Astrocyte of the spinal cord (primary cell): ENCODE measurements around the gene FAM107A.

Experiments used
- DNase-seq: peaks from one replicate; pipeline ENCODE4 v3.0.0; 2011; ENCODE audit warnings: low read depth, low spot score
- H3K4me3 ChIP-seq: 2 replicates; pipeline ENCODE4 v1.5.1; 2011; ENCODE audit warnings: low read depth, mild to moderate bottlenecking, low read length, moderate library complexity
- in situ Hi-C: cut with HindIII; loops from 2 replicates; pipeline ENCODE4 v1.10.0; 2017; ENCODE audit warnings: low sequenced_read_pairs
- TF ChIP-seq, protein P1 (sequence below): IDR thresholded peaks from 2 replicates; pipeline ENCODE4 v1.5.1; 2012; ENCODE audit warnings: low read depth, mild to moderate bottlenecking, low read length, inconsistent platforms

Gene FAM107A

DNA sequence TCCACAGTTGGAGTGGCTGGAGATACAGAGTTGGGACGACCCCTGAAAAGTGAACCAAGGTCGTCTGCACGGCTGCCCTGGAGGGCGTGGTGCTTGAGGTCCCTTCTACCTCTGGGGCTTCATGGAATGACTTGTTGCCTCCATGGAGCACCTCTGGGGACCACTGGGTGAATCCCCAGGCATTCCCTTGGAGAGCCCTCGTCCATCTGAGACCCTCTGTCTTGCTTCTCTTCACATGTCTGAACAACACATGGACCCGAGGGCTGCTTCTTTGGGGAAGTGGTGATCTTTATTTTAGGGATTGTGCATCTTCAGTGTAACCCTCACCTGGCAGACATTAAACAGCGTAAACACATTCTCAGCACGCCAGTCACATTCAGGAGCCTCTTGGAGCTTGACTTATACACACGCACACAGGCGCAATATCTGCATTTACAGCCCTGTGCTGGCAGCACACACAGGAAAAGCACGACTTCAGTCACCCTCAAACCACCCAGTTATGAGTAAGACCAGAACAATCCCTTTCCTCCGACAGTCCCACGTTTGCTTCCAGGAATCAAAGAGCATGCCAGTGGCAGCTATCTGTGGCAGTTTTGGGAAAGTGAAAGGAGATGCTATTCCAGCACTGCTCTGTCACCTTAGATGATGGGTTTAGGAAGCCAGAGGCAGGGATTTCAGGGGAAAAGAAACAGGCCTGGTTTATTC lies 12.6 kb downstream of the FAM107A start:
- in situ Hi-C loops, result no loop called here
- TF ChIP-seq, protein P1, sequence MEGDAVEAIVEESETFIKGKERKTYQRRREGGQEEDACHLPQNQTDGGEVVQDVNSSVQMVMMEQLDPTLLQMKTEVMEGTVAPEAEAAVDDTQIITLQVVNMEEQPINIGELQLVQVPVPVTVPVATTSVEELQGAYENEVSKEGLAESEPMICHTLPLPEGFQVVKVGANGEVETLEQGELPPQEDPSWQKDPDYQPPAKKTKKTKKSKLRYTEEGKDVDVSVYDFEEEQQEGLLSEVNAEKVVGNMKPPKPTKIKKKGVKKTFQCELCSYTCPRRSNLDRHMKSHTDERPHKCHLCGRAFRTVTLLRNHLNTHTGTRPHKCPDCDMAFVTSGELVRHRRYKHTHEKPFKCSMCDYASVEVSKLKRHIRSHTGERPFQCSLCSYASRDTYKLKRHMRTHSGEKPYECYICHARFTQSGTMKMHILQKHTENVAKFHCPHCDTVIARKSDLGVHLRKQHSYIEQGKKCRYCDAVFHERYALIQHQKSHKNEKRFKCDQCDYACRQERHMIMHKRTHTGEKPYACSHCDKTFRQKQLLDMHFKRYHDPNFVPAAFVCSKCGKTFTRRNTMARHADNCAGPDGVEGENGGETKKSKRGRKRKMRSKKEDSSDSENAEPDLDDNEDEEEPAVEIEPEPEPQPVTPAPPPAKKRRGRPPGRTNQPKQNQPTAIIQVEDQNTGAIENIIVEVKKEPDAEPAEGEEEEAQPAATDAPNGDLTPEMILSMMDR, result no peak
- peak; percentile 75 for DNase-seq

DNA sequence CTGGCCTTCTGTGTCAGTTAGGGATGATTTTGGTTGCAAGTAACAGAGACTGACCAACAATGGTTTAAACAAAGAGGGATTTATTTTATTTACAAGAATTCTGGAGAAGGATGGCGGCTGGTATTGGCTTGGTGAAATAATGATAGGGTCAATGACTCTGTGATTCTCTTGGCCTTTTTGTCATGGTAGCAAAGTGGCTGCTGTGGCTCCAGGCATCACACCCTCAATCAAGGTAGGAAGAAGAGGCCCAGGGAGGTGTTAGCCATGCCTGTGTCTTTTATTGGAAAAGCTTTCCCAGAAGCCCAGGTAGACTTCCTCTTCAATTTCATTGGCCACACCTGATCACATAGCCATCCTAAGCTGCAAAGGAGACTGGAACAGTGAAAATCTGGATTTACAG lies 13.1 kb downstream of the FAM107A start:
- TF ChIP-seq, protein P1, result no peak
- H3K4me3 ChIP-seq, result no peak overlapping the region
- in situ Hi-C loops, result no loop called here
- DNase-seq, result no peak

More for the DNA sequence above, 12.6 kb downstream of the FAM107A start:
- H3K4me3 ChIP-seq, result no peak overlapping the region

DNA sequence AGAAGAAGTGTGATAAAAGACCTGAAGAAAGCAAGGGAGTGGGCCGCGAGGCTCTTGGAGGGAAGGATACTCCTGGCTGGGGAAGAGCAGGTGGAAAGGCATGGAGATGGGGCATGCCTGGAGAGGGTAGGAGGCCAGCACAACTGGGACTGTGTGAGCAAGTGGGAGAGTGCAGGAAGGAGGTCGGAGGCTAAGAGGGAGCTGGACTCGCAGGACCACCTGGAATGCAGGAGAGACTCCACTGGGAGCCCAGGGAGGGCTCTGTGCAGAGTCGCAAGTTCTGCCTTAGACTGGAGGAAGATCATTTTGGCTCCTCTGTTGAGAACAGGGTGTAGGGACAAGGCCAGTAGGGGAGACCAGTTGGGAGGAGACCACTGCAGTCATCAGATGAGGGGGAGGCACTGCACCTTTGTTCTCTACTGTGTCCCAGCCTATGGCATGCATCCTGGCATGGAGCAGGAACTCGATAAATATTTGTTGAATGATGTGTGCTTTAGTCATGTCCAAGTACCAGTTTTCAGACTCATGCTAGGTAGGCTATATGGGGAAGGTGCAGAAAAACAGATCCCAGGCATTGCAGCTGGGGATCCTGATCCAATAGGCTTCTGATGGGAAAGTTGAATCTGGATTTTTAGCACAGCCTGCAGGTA lies 13.7 kb downstream of the FAM107A start:
- in situ Hi-C loops, result no loop called here
- no peak overlapping the region for H3K4me3 ChIP-seq
- DNase-seq, result no peak
- TF ChIP-seq, protein P1, result no peak

DNA sequence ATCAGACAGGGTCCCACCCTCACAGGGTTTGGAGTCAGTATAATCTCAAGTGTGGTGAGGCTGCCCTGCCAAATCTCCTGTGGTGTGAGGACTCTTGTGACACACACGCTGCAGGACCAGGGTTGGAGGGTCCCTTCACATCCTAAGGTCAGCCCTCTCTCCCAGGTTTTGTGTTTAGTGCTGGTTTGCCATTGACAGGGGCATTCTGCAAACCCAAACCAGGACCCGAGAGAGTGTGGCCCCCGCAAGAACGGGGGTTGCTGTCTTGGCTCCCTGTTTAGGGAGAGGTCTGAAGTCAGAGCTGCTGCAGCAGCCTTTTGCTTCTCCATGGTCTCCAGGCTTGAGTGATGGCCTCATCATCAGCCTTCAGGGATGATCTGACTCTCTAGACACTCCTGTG lies 14.7 kb downstream of the FAM107A start:
- DNase-seq, result no peak
- H3K4me3 ChIP-seq, result no peak overlapping the region
- in situ Hi-C loops, result no loop called here
- TF ChIP-seq, protein P1, result no peak

DNA sequence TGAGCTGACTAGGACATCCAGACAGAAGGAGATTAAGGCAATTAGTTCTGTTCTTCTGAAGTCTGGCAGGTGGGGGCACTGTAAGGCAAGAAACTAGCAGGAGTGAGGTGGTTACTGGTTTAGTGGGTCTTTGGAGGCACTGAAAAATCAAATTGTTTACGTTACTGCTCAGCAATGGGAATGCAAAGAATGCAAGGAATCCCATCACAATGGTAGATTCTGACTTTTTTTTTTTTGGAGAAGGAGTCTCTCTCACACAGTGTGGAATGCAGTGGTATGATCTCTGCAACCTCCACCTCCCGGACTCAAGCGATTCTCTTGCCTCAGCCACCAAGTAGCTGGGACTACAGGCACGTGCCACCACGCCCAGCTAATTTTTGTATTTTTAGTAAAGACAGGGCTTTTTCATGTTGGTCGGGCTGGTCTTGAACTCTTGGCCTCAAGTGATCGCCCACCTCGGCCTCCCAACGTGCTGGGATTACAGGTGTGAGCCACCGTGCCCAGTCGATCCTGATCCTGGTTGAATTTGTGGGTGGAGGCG lies 16.4 kb downstream of the FAM107A start:
- TF ChIP-seq, protein P1, result peak; percentile 62
- no peak overlapping the region for H3K4me3 ChIP-seq
- DNase-seq, result peak; percentile 91
- in situ Hi-C loops, result no loop called here

DNA sequence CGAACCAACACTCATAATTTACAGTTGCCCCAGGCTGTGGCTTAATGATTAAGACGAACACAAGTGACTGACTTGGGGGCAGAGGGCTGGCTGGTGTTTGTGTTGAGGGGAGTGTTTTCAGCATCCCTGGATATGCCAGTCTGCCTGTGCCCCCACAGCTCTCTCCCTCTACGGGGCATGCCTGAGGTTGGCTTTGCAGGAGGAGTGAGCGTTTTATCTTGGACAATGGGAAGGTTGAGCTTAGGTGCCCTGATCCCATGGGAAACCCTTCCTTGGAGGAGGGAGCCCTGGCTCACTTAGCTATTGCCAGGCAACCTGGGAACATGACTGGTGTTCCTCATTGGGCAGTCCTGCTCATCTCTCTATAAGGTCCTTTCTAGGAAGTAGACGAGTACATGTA lies 17.6 kb downstream of the FAM107A start:
- DNase-seq, result no peak
- no peak overlapping the region for H3K4me3 ChIP-seq
- in situ Hi-C loops, result no loop called here
- TF ChIP-seq, protein P1, result no peak
